GM21423 (cell line): ENCODE data around the gene CLMN.
"Not testable (repeated sequence)": the region's sequence is repeated elsewhere in the genome, so short reads cannot be mapped to it uniquely, and the experiment has no call there.

Experiments used
- ATAC-seq: cut with Tn5 transposase; IDR thresholded peaks from one replicate; pipeline ENCODE4 v1.9.1; 2021; ENCODE audit warnings: mild to moderate bottlenecking, moderate library complexity; ENCODE audit not compliant: unreplicated experiment

CLMN gene

GRCh38 chr14:95146079-95146771 lies 173.5 kb downstream of the CLMN start:
- ATAC-seq: no peak

GRCh38 chr14:95144849-95145248 lies 174.9 kb downstream of the CLMN start:
- no peak for ATAC-seq

- ATAC-seq: peak; percentile 49
Measured at GRCh38 chr14:95143808-95144620, 175.7 kb downstream of the CLMN start.

- no peak for ATAC-seq
Measured at GRCh38 chr14:95142208-95142607, 177.5 kb downstream of the CLMN start.

GRCh38 chr14:95141684-95142083 lies 178.0 kb downstream of the CLMN start:
- no peak for ATAC-seq

- ATAC-seq: no peak
Measured at GRCh38 chr14:95140060-95140858, 179.4 kb downstream of the CLMN start.

- no peak for ATAC-seq
Measured at GRCh38 chr14:95138876-95139275, 180.8 kb downstream of the CLMN start.

GRCh38 chr14:95138455-95138854 lies 181.3 kb downstream of the CLMN start:
- not testable (repeated sequence) for ATAC-seq

- no peak for ATAC-seq
Measured at GRCh38 chr14:95137804-95138167, 181.9 kb downstream of the CLMN start.

- no peak for ATAC-seq
Measured at GRCh38 chr14:95137164-95137803, 182.4 kb downstream of the CLMN start.

GRCh38 chr14:95136631-95137030 lies 183.1 kb downstream of the CLMN start:
- ATAC-seq: no peak

GRCh38 chr14:95134304-95134933 lies 185.3 kb downstream of the CLMN start:
- ATAC-seq: peak; percentile 54

GRCh38 chr14:95133282-95133681 lies 186.4 kb downstream of the CLMN start:
- no peak for ATAC-seq

GRCh38 chr14:95132760-95133159 lies 186.9 kb downstream of the CLMN start:
- no peak for ATAC-seq
